Measurements from ENCODE around the gene CHID1. TPM values are rescaled to one million over a fixed set of nuclear protein-coding genes. Genes with fewer than 3 reads are reported as not detected.
A peak's percentile ranks its signal among the peaks of the same experiment; 100 is the strongest.

CHID1 gene
- total RNA-seq, 2 experiments from 2014 or later: 60.4 to 75.3 TPM

DNA sequence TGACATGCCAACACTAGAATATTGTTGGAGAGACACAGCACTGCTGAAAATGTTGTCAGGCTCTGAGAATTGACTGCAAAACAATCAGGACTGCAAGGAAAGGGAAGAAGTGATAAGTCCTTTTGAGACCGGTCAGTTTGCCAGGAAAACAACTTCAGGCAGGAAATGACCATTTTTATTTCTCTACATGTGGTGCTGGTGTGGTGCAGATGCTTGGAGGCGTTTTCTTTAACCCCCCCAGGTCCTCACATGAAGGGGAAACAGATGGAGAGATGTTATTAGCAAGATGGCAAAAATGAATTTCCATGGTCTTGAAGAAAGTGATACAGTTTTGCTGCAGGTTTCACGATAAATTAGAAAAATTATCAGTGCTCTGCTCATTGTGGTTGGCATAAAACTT lies 20.8 kb upstream of the CHID1 start:
- H3K27ac Mint-ChIP-seq: no peak overlapping the region
- H3K27me3 Mint-ChIP-seq: no peaks in the 10 kb centered on the region
- peaks cover 8% of the 10 kb centered on the region for H3K36me3 Mint-ChIP-seq (ENCODE audit: low read depth)
- peaks cover 64% of the 10 kb centered on the region for H3K4me1 Mint-ChIP-seq
- no peaks in the 10 kb centered on the region for H3K9me3 Mint-ChIP-seq (ENCODE audit: low read depth)
- no peak for DNase-seq
- CTCF ChIA-PET: no interaction called here
- intact Hi-C loops (cut with DNase I, micrococcal nuclease): no loop called here
- POLR2A ChIA-PET: no interaction called here
- ATAC-seq: no peak
- no peak overlapping the region for H3K4me3 Mint-ChIP-seq

GRCh38 chr11:929405-929804 lies 18.8 kb upstream of the CHID1 start:
- Mint-ChIP-seq H3K9me3 (ENCODE audit: low read depth) (no peaks in the 10 kb centered on the region), H3K27ac (no peak overlapping the region), H3K36me3 (ENCODE audit: low read depth) (peaks cover 8% of the 10 kb centered on the region), H3K27me3 (no peaks in the 10 kb centered on the region), H3K4me3 (no peak overlapping the region), H3K4me1 (peaks cover 61% of the 10 kb centered on the region)
- POLR2A ChIA-PET: no interaction called here
- no peak for DNase-seq
- CTCF ChIA-PET: interaction anchor here (0.9 kb wide), 1 partner anchor 22 kb away, joined by 4 read pairs; no protein-coding TSS in a partner anchor
- intact Hi-C loops (cut with DNase I, micrococcal nuclease): loop anchor here (5.0 kb wide), 3 partner anchors 33 to 643 kb away; partner anchors contain the start of gene DUSP8 (in 1 of the 2)
- no peak for ATAC-seq

- no peak overlapping the region for H3K27ac Mint-ChIP-seq
- no peaks in the 10 kb centered on the region for H3K27me3 Mint-ChIP-seq
- no peak for ATAC-seq
- CTCF ChIA-PET: interaction anchor here (0.9 to 1.0 kb wide), 3 partner anchors 9 to 23 kb away, joined by 4 read pairs; no protein-coding TSS in a partner anchor
- POLR2A ChIA-PET: no interaction called here
- H3K4me1 Mint-ChIP-seq: peaks cover 59% of the 10 kb centered on the region
- no peak overlapping the region for H3K4me3 Mint-ChIP-seq
- peaks cover 8% of the 10 kb centered on the region for H3K36me3 Mint-ChIP-seq (ENCODE audit: low read depth)
- intact Hi-C loops (cut with DNase I, micrococcal nuclease): loop anchor here (5.0 kb wide), 3 partner anchors 34 to 644 kb away; partner anchors contain the start of gene DUSP8 (in 1 of the 2)
- H3K9me3 Mint-ChIP-seq (ENCODE audit: low read depth): no peaks in the 10 kb centered on the region
- DNase-seq: no peak
These were observed 18.2 kb upstream of the CHID1 start for GRCh38 chr11:928786-929185.

GRCh38 chr11:927871-928270 lies 17.3 kb upstream of the CHID1 start:
- CTCF ChIA-PET: interaction anchor here (0.6 to 1.0 kb wide), 2 partner anchors 10 to 17 kb away, joined by 3 to 4 read pairs; no protein-coding TSS in a partner anchor
- Mint-ChIP-seq H3K27me3 (no peaks in the 10 kb centered on the region), H3K9me3 (ENCODE audit: low read depth) (no peaks in the 10 kb centered on the region), H3K4me1 (peaks cover 50% of the 10 kb centered on the region), H3K27ac (no peak overlapping the region), H3K4me3 (peak overlapping the region; percentile 80), H3K36me3 (ENCODE audit: low read depth) (peaks cover 8% of the 10 kb centered on the region)
- DNase-seq: peak; percentile 47
- POLR2A ChIA-PET: interaction anchor here (0.7 kb wide), 1 partner anchor 8 kb away, joined by 3 read pairs; no protein-coding TSS in a partner anchor
- ATAC-seq: peak; percentile 37
- intact Hi-C loops (cut with DNase I, micrococcal nuclease): loop anchor here (5.0 kb wide), 3 partner anchors 34 to 644 kb away; partner anchors contain the start of gene DUSP8 (in 1 of the 2)

DNA sequence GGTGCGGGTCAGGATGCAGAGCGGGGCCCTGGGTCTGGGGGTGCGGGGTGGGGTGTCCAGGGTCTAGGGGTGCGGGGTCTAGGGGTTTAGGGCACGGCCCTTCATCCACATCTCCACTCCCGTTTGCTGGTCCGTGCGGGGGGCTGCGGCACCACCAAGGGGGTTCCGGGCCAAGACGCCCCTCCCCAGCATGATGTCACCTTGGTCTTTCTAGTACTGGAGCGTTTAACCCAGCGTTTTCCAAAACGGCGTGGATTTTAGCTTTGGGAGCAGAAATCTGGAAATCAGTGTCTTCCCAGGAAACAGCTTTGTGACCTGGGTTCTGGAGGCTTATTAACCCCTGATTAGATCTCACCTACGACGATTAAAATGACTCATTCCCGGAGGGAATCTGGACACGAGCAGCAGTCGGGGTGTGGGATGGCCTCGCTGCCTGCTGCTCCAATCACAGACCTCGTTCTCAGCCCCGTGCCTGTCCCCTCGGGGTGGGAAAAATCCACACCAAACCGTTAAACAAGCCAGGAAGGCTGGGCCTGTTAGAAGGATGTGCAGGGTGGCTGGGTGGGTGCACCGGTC lies 15.8 kb upstream of the CHID1 start:
- H3K27ac Mint-ChIP-seq: peak overlapping the region; percentile 86
- no peaks in the 10 kb centered on the region for H3K27me3 Mint-ChIP-seq
- peak overlapping the region; percentile 80 for H3K4me3 Mint-ChIP-seq
- ChIA-PET POLR2A (no interaction called here), CTCF (interaction anchor here (1.1 kb wide), 1 partner anchor 348 kb away, joined by 3 read pairs; no protein-coding TSS in a partner anchor)
- peaks cover 8% of the 10 kb centered on the region for H3K36me3 Mint-ChIP-seq (ENCODE audit: low read depth)
- no peaks in the 10 kb centered on the region for H3K9me3 Mint-ChIP-seq (ENCODE audit: low read depth)
- peaks cover 40% of the 10 kb centered on the region for H3K4me1 Mint-ChIP-seq
- intact Hi-C loops (cut with DNase I, micrococcal nuclease): loop anchor here (5.0 kb wide), 3 partner anchors 36 to 646 kb away; partner anchors contain the start of gene DUSP8 (in 1 of the 2)
- ATAC-seq (no peak), DNase-seq (peak; percentile 24)

- H3K4me3 Mint-ChIP-seq: peak within 1 kb of the TSS; percentile 80
- H3K4me1 Mint-ChIP-seq: peaks cover 32% of the 10 kb centered on the region
- ATAC-seq: peak; percentile 65
- no peaks in the 10 kb centered on the region for H3K27me3 Mint-ChIP-seq
- ChIA-PET POLR2A (no interaction called here), CTCF (interaction anchor here (0.6 to 2.4 kb wide), 7 partner anchors 11 to 348 kb away, joined by 3 to 11 read pairs (median 3); no protein-coding TSS in a partner anchor)
- H3K9me3 Mint-ChIP-seq (ENCODE audit: low read depth): no peaks in the 10 kb centered on the region
- peak within 1 kb of the TSS; percentile 86 for H3K27ac Mint-ChIP-seq
- intact Hi-C loops (cut with DNase I, micrococcal nuclease): loop anchor here (1.0 to 5.0 kb wide), 10 partner anchors 15 to 647 kb away; partner anchors contain the start of genes BRSK2 (in 1 of the 2), CHID1 (in 1 of the 2), DEAF1 (in 1 of the 2) and DUSP8 (in 1 of the 2)
- DNase-seq: peak; percentile 96
- peaks cover 8% of the 10 kb centered on the region for H3K36me3 Mint-ChIP-seq (ENCODE audit: low read depth)
These were observed 15.1 kb upstream of the CHID1 start, which contains the start of gene AP2A2 for GRCh38 chr11:925496-926301. Gene AP2A2, plus strand, starts transcription at chr11:925870. Its CDS starts 152 bp downstream, at chr11:926022.

DNA sequence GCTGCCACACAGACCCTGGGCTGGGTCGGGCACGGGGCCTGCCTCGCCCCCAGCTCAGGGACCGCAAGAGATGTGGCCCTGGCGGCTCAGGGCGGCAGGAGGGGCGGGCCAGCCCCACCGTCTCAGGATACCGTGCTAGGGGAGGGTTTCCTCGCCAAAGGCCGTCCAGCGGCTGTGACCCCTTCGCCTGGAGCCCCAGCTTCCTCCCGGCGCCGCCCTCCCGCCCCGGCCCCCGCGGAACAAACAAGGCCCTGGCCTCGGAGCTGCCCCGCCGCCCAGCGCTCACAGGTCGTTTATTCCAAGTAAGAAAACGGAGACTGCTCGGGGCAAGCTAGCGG lies 14.5 kb upstream of the CHID1 start:
- Mint-ChIP-seq H3K4me1 (peaks cover 31% of the 10 kb centered on the region), H3K27me3 (no peaks in the 10 kb centered on the region), H3K27ac (no peak overlapping the region), H3K9me3 (ENCODE audit: low read depth) (no peaks in the 10 kb centered on the region), H3K36me3 (ENCODE audit: low read depth) (peaks cover 8% of the 10 kb centered on the region), H3K4me3 (no peak overlapping the region)
- DNase-seq (no peak), ATAC-seq (no peak)
- intact Hi-C loops (cut with DNase I, micrococcal nuclease): loop anchor here (1.0 to 5.0 kb wide), 10 partner anchors 15 to 647 kb away; partner anchors contain the start of genes BRSK2 (in 1 of the 2), CHID1 (in 1 of the 2), DEAF1 (in 1 of the 2) and DUSP8 (in 1 of the 2)
- POLR2A ChIA-PET: interaction anchor here (1.3 kb wide), 1 partner anchor 14 kb away, joined by 5 read pairs; no protein-coding TSS in a partner anchor
- CTCF ChIA-PET: interaction anchor here (0.6 to 2.4 kb wide), 8 partner anchors 9 to 80 kb away, joined by 3 to 11 read pairs (median 3); no protein-coding TSS in a partner anchor

DNA sequence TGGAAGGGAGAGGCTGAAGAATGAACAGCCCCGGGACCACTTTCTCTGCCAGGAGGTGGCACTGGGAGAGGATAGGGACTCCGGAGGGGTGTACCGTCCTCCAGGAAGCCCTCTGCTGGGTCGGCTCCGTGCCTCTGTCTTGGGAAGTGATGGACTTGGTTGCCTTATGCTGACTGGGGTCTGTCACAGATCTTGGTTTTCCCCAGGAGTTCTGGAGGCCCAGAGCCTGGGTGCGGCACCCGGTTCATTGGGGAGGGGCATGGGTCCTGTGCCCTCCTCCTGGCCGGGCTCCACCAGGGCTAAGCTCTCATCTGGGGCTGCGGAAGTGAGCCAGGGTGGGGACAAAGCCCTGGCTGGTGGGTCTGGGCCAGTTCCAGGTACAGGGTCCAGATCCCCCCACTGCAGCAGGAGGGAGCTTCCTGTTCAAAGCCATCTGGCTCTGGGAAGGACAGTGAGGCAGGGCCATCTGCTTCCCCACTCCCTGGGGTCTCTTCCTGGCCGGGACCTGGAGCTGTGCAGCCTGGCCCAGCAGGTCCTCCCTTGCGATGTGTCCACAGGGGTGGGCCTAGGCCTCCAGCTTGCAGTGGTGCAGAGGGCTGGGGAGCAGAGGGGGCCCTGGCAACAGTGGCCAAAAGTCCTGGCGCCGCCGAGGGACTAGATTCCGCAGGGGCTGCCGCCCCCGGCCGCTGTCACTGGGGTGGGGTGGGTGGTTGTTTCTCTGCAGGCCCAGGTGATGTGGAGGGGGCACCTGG lies 14.0 kb upstream of the CHID1 start:
- ATAC-seq (no peak), DNase-seq (no peak)
- H3K27ac Mint-ChIP-seq: no peak overlapping the region
- peaks cover 8% of the 10 kb centered on the region for H3K36me3 Mint-ChIP-seq (ENCODE audit: low read depth)
- CTCF ChIA-PET: interaction anchor here (0.6 to 2.4 kb wide), 8 partner anchors 9 to 79 kb away, joined by 3 to 11 read pairs (median 3); no protein-coding TSS in a partner anchor
- H3K4me3 Mint-ChIP-seq: no peak overlapping the region
- POLR2A ChIA-PET: interaction anchor here (0.8 to 1.3 kb wide), 2 partner anchors 13 to 14 kb away, joined by 4 to 5 read pairs; partner anchors contain the start of gene CHID1
- intact Hi-C loops (cut with DNase I, micrococcal nuclease): loop anchor here (1.0 to 5.0 kb wide), 10 partner anchors 14 to 648 kb away; partner anchors contain the start of genes BRSK2 (in 1 of the 2), CHID1 (in 1 of the 2), DEAF1 (in 1 of the 2) and DUSP8 (in 1 of the 2)
- H3K9me3 Mint-ChIP-seq (ENCODE audit: low read depth): no peaks in the 10 kb centered on the region
- no peaks in the 10 kb centered on the region for H3K27me3 Mint-ChIP-seq
- peaks cover 28% of the 10 kb centered on the region for H3K4me1 Mint-ChIP-seq

GRCh38 chr11:923691-924405 lies 13.2 kb upstream of the CHID1 start:
- no peak overlapping the region for H3K27ac Mint-ChIP-seq
- H3K36me3 Mint-ChIP-seq (ENCODE audit: low read depth): peaks cover 8% of the 10 kb centered on the region
- ATAC-seq (no peak), DNase-seq (no peak)
- H3K27me3 Mint-ChIP-seq: no peaks in the 10 kb centered on the region
- no peaks in the 10 kb centered on the region for H3K9me3 Mint-ChIP-seq (ENCODE audit: low read depth)
- H3K4me1 Mint-ChIP-seq: peaks cover 27% of the 10 kb centered on the region
- ChIA-PET CTCF (interaction anchor here (2.4 kb wide), 1 partner anchor 12 kb away, joined by 11 read pairs; no protein-coding TSS in a partner anchor), POLR2A (interaction anchor here (0.8 to 1.3 kb wide), 2 partner anchors 12 to 14 kb away, joined by 4 to 5 read pairs; partner anchors contain the start of gene CHID1)
- no peak overlapping the region for H3K4me3 Mint-ChIP-seq
- intact Hi-C loops (cut with DNase I, micrococcal nuclease): loop anchor here in 1 of 2 experiments (2.0 kb wide), 1 partner anchor 465 kb away; the partner anchor contains the start of gene BRSK2

All from activated CD4-positive, alpha-beta T cell treated with anti-CD3 and anti-CD28 coated beads for 36 hours (primary cell).